ENCODE results near the gene CCDC148.
"Not testable (repeated sequence)": the region's sequence is repeated elsewhere in the genome, so short reads cannot be mapped to it uniquely, and the experiment has no call there.

Gene CCDC148

GRCh38 chr2:158433716-158434115 lies 22.8 kb downstream of the CCDC148 start:
- DNase-seq (ENCODE audit: low read depth, low spot score): not testable (repeated sequence)

- DNase-seq (ENCODE audit: low read depth, low spot score): no peak
These were observed 24.4 kb downstream of the CCDC148 start for GRCh38 chr2:158432117-158432516.

GRCh38 chr2:158414538-158414937 lies 42.0 kb downstream of the CCDC148 start:
- DNase-seq (ENCODE audit: low read depth, low spot score): no peak

GRCh38 chr2:158413581-158413980 lies 43.0 kb downstream of the CCDC148 start:
- no peak for DNase-seq (ENCODE audit: low read depth, low spot score)

GRCh38 chr2:158412206-158412605 lies 44.3 kb downstream of the CCDC148 start:
- no peak for DNase-seq (ENCODE audit: low read depth, low spot score)

GRCh38 chr2:158411748-158412147 lies 44.8 kb downstream of the CCDC148 start:
- DNase-seq (ENCODE audit: low read depth, low spot score): no peak

- no peak for DNase-seq (ENCODE audit: low read depth, low spot score)
These were observed 46.4 kb downstream of the CCDC148 start for GRCh38 chr2:158410132-158410531.

- DNase-seq (ENCODE audit: low read depth, low spot score): no peak
These were observed 49.5 kb downstream of the CCDC148 start for GRCh38 chr2:158407031-158407430.

- no peak for DNase-seq (ENCODE audit: low read depth, low spot score)
These were observed 51.2 kb downstream of the CCDC148 start for GRCh38 chr2:158405341-158405740.

GRCh38 chr2:158403237-158403636 lies 53.3 kb downstream of the CCDC148 start:
- DNase-seq (ENCODE audit: low read depth, low spot score): no peak

- DNase-seq (ENCODE audit: low read depth, low spot score): no peak
These were observed 53.9 kb downstream of the CCDC148 start for GRCh38 chr2:158402665-158403064.

GRCh38 chr2:158395166-158395565 lies 61.4 kb downstream of the CCDC148 start:
- DNase-seq (ENCODE audit: low read depth, low spot score): no peak

- DNase-seq (ENCODE audit: low read depth, low spot score): no peak
These were observed 62.1 kb downstream of the CCDC148 start for GRCh38 chr2:158394453-158394852.

- DNase-seq (ENCODE audit: low read depth, low spot score): no peak
These were observed 62.7 kb downstream of the CCDC148 start for GRCh38 chr2:158393886-158394285.

GRCh38 chr2:158392687-158393086 lies 63.9 kb downstream of the CCDC148 start:
- DNase-seq (ENCODE audit: low read depth, low spot score): no peak

GRCh38 chr2:158391876-158392275 lies 64.7 kb downstream of the CCDC148 start:
- DNase-seq (ENCODE audit: low read depth, low spot score): no peak

GRCh38 chr2:158391361-158391760 lies 65.2 kb downstream of the CCDC148 start:
- DNase-seq (ENCODE audit: low read depth, low spot score): no peak

- no peak for DNase-seq (ENCODE audit: low read depth, low spot score)
These were observed 68.4 kb downstream of the CCDC148 start for GRCh38 chr2:158388159-158388558.

- no peak for DNase-seq (ENCODE audit: low read depth, low spot score)
These were observed 70.9 kb downstream of the CCDC148 start for GRCh38 chr2:158385646-158386045.

GRCh38 chr2:158381978-158382377 lies 74.6 kb downstream of the CCDC148 start:
- DNase-seq (ENCODE audit: low read depth, low spot score): no peak

- DNase-seq (ENCODE audit: low read depth, low spot score): no peak
These were observed 75.3 kb downstream of the CCDC148 start for GRCh38 chr2:158381205-158381604.

GRCh38 chr2:158380746-158381145 lies 75.8 kb downstream of the CCDC148 start:
- no peak for DNase-seq (ENCODE audit: low read depth, low spot score)

- no peak for DNase-seq (ENCODE audit: low read depth, low spot score)
These were observed 77.6 kb downstream of the CCDC148 start for GRCh38 chr2:158378926-158379325.

GRCh38 chr2:158366342-158366741 lies 90.2 kb downstream of the CCDC148 start:
- DNase-seq (ENCODE audit: low read depth, low spot score): no peak

- DNase-seq (ENCODE audit: low read depth, low spot score): peak; percentile 4
These were observed 96.7 kb downstream of the CCDC148 start for GRCh38 chr2:158359846-158360245.

Measured in ELF-1 (cell line).